IMR-90 (cell line): Measurements from ENCODE around the gene CACNA1I. TPM values are rescaled to one million over a fixed set of nuclear protein-coding genes. Genes with fewer than 3 reads are reported as not detected.

ENCODE experiments used
- ATAC-seq: fragments of 200-7000 bp; cut with Tn5 transposase; 2 replicates; pipeline ENCODE4 v1.9.1; 2020; ENCODE audit warnings: low read depth, mild to moderate bottlenecking, moderate library complexity
- BruUV-seq: library from RNA; stranded (reverse); fragments of 400-500 nt; replicated peaks from 2 replicates; lab custom pipeline; 2021; lab: Mats Ljungman, UMichigan
- CTCF ChIA-PET: fragments of 300-600 bp; formaldehyde crosslinking; extraction: SDS; loops from one replicate; lab custom pipeline; 2021; ENCODE audit warnings: antibody characterized with exemption; lab: Yijun Ruan, JAX
- POLR2A ChIA-PET: fragments of 300-600 bp; sonication (Branson Sonifier 250); formaldehyde crosslinking; loops from one replicate; lab custom pipeline; 2022; ENCODE audit warnings: antibody characterized with exemption; ENCODE audit not compliant: unreplicated experiment; lab: Charles Lee
- DNase-seq: peaks from one replicate; pipeline ENCODE4 v3.0.0; 2013
- H2AFZ ChIP-seq: replicated peaks from 2 replicates; pipeline ENCODE3; 2013; ENCODE audit warnings: low read length, mild to moderate bottlenecking; ENCODE audit not compliant: poor library complexity
- H2AK5ac ChIP-seq: 2 replicates; pipeline ENCODE4 v1.6.1; 2013; ENCODE audit warnings: low read depth, low read length, inconsistent platforms
- H2AK9ac ChIP-seq: replicated peaks from 2 replicates; pipeline ENCODE3; 2013; ENCODE audit warnings: mild to moderate bottlenecking, low read depth, low read length, moderate library complexity; ENCODE audit not compliant: poor library complexity
- H2BK120ac ChIP-seq: 2 replicates; pipeline ENCODE4 v1.6.1; 2013; ENCODE audit warnings: low read depth, low read length, inconsistent platforms
- H2BK15ac ChIP-seq: 3 replicates; pipeline ENCODE4 v1.6.1; 2013; ENCODE audit warnings: low read depth, low read length, inconsistent platforms
- H2BK20ac ChIP-seq: 2 replicates; pipeline ENCODE4 v1.6.1; 2013; ENCODE audit warnings: low read depth, mild to moderate bottlenecking, inconsistent platforms, low read length, moderate library complexity
- H2BK5ac ChIP-seq: 2 replicates; pipeline ENCODE4 v1.6.1; 2013; ENCODE audit warnings: mild to moderate bottlenecking, low read depth, low read length, inconsistent platforms; ENCODE audit not compliant: poor library complexity, severe bottlenecking
- H3K14ac ChIP-seq: replicated peaks from 2 replicates; pipeline ENCODE4 v1.6.1; 2013; ENCODE audit warnings: low read depth, low read length, inconsistent platforms
- H3K18ac ChIP-seq: 2 replicates; pipeline ENCODE4 v1.6.1; 2013; ENCODE audit warnings: low read depth, low read length, control low read depth
- H3K23ac ChIP-seq: 2 replicates; pipeline ENCODE4 v1.6.1; 2013; ENCODE audit warnings: low read depth, low read length, inconsistent platforms
- H3K27ac ChIP-seq: 2 replicates; pipeline ENCODE4 v1.5.1; 2013; ENCODE audit warnings: mild to moderate bottlenecking, control low read depth, low read length; ENCODE audit not compliant: insufficient read depth
- H3K27me3 ChIP-seq: 2 replicates; pipeline ENCODE4 v1.6.1; 2013; ENCODE audit warnings: low read length; ENCODE audit not compliant: control insufficient read depth, insufficient read depth
- H3K36me3 ChIP-seq: 2 replicates; pipeline ENCODE4 v1.6.1; 2013; ENCODE audit warnings: low read length, mixed read lengths; ENCODE audit not compliant: control insufficient read depth, insufficient read depth
- H3K4ac ChIP-seq: 2 replicates; pipeline ENCODE4 v1.6.1; 2013; ENCODE audit warnings: low read depth, low read length, inconsistent platforms
- H3K4me1 ChIP-seq: 2 replicates; pipeline ENCODE4 v1.6.1; 2013; ENCODE audit warnings: low read length, mixed read lengths; ENCODE audit not compliant: control insufficient read depth, insufficient read depth
- H3K4me2 ChIP-seq: 2 replicates; pipeline ENCODE4 v1.6.1; 2013; ENCODE audit warnings: low read depth, mild to moderate bottlenecking, control low read depth, low read length, moderate library complexity
- H3K4me3 ChIP-seq: 2 replicates; pipeline ENCODE4 v1.5.1; 2013; ENCODE audit warnings: low read depth, mild to moderate bottlenecking, control low read depth, low read length, moderate library complexity; ENCODE audit not compliant: insufficient read depth
- H3K56ac ChIP-seq: 2 replicates; pipeline ENCODE4 v1.6.1; 2013; ENCODE audit warnings: low read length, inconsistent platforms; ENCODE audit not compliant: insufficient read depth; ENCODE audit errors: extremely low read depth
- H3K79me1 ChIP-seq, 2 experiments: 2 replicates each; pipeline ENCODE4 v1.6.1; 2013; ENCODE audit warnings: low read length in 2 of 2, inconsistent platforms in 1 of 2, low read depth in 1 of 2
- H3K9ac ChIP-seq: 2 replicates; pipeline ENCODE4 v1.6.1; 2013; ENCODE audit warnings: low read depth, low read length, control low read depth
- H3K9me1 ChIP-seq: 2 replicates; pipeline ENCODE4 v1.6.1; 2013; ENCODE audit warnings: low read length, inconsistent platforms; ENCODE audit not compliant: insufficient read depth
- H3K9me3 ChIP-seq: 2 replicates; pipeline ENCODE4 v1.6.1; 2013; ENCODE audit warnings: low read length; ENCODE audit not compliant: control insufficient read depth, insufficient read depth
- H4K20me1 ChIP-seq: 2 replicates; pipeline ENCODE4 v1.6.1; 2013; ENCODE audit warnings: low read length, inconsistent platforms; ENCODE audit not compliant: insufficient read depth
- H4K5ac ChIP-seq: 2 replicates; pipeline ENCODE4 v1.6.1; 2013; ENCODE audit warnings: mild to moderate bottlenecking, low read depth, low read length, control low read depth
- H4K8ac ChIP-seq, 2 experiments: 2 replicates each; pipeline ENCODE4 v1.6.1; 2013; ENCODE audit warnings: low read depth in 2 of 2, low read length in 2 of 2, control low read depth in 1 of 2, inconsistent platforms in 1 of 2
- H4K91ac ChIP-seq: 2 replicates; pipeline ENCODE4 v1.6.1; 2013; ENCODE audit warnings: low read depth, low read length, inconsistent platforms; ENCODE audit not compliant: insufficient read depth
- MAFK ChIP-seq: IDR thresholded peaks from 2 replicates; pipeline ENCODE4 v1.6.1; 2012; ENCODE audit warnings: low read depth, low read length, improper control_type of control experiment
- RAD21 ChIP-seq: IDR thresholded peaks from 2 replicates; pipeline ENCODE4 v1.6.1; 2012; ENCODE audit warnings: low read length, improper control_type of control experiment
- WGBS, 2 experiments: methylation state at CpG; one replicate each; pipeline versions ENCODE4 v1.1.5 to v1.1.7; 2013; ENCODE audit warnings: missing lambda C conversion rate in 2 of 2; ENCODE audit not compliant: insufficient read length in 1 of 2; ENCODE audit errors: extremely low coverage in 2 of 2; 5-methylcytosine and 5-hydroxymethylcytosine counted together
- dilution Hi-C: fragments of 300-500 bp; cut with HindIII; formaldehyde crosslinking; loops from one replicate; pipeline ENCODE4 v1.14.3; 2018; ENCODE audit warnings: low sequenced_read_pairs; ENCODE audit not compliant: unreplicated experiment
- in situ Hi-C: fragments of 300-500 bp; cut with MboI; formaldehyde crosslinking; loops from 3 replicates; pipeline ENCODE4 v1.14.3; 2019; ENCODE audit warnings: low sequenced_read_pairs, inconsistent platforms, mixed read lengths
- intact Hi-C: fragments of 100-400 bp; cut with micrococcal nuclease; formaldehyde crosslinking; loops from 2 replicates; pipeline ENCODE4 v1.10.0; 2022
- polyA plus RNA-seq, 3 experiments: library from polyadenylated mRNA; depleted of rRNA; stranded (reverse); fragments of >200 nt; gene quantifications; 2 replicates each; pipeline ENCODE4 v1.2.3, GENCODE V29; 2012; ENCODE audit warnings: low replicate concordance in 1 of 3
- total RNA-seq: library from RNA; depleted of rRNA; stranded (reverse); fragments of >200 nt; gene quantifications from 2 replicates; pipeline ENCODE4 v1.2.3, GENCODE V29; 2012

Gene CACNA1I
- total and polyA plus RNA-seq, 2 of the 4 experiments (the other 2 are of a cell fraction), result under 0.01 to 0.02 TPM

DNA sequence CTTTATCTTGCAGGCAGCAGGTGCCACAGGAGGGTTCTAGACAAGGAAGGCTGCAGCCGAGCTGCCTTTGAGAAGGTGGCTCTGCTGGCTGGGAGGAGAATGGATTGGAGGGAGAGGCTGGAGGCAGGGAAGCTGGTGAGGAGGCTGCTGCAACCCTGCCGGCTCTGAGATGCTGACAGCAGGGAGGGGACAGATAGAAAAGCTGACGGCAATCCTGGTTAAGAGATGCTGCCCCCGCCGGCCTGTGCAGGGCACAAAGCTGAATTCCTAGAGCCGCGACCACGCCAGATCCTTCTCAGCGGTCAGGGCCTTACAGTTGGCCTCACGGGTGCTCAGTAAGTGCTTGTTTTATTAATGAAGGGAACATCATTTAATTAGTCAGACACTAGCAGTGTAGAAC is 105.4 kb downstream of the CACNA1I start:
- ATAC-seq, result no peak
- Histone ChIP-seq H3K4ac (no peak overlapping the region), H2BK15ac (no peak overlapping the region), H3K18ac (no peak overlapping the region), H2BK20ac (no peak overlapping the region), H2AK5ac (no peak overlapping the region), H3K4me3 (no peak overlapping the region), H2BK120ac (no peak overlapping the region), H3K23ac (no peak overlapping the region), H4K8ac (no peak overlapping the region), H3K9me1 (no peaks in the 10 kb centered on the region), H2BK5ac (no peak overlapping the region), H2AK9ac (no peak overlapping the region), H3K14ac (no peak overlapping the region), H3K9me3 (peaks cover 17% of the 10 kb centered on the region), H4K5ac (no peak overlapping the region), H3K9ac (no peak overlapping the region), H3K4me2 (no peak overlapping the region), H3K27me3 (peaks cover 8% of the 10 kb centered on the region; the same call in 1 of the 2 replicates), H3K56ac (no peak overlapping the region), H2AFZ (no peak overlapping the region), H3K79me1 (no peaks in the 10 kb centered on the region), H4K91ac (no peak overlapping the region), H4K20me1 (no peaks in the 10 kb centered on the region; the same call in 1 of the 2 replicates), H3K27ac (no peak overlapping the region), H3K4me1 (peaks cover 4% of the 10 kb centered on the region), H3K36me3 (no peaks in the 10 kb centered on the region)
- in situ Hi-C loops, result no loop called here
- intact Hi-C loops, result no loop called here
- no peak for DNase-seq
- TF ChIP-seq RAD21 (no peak), MAFK (no peak)
- dilution Hi-C loops, result no loop called here
- ChIA-PET CTCF (no interaction called here), POLR2A (no interaction called here)
- BruUV-seq, result no TSS peak
- WGBS, 2 experiments, result 59% methylated on average over 6 of the region's 10 CpGs; no CpG with 5 or more reads in 1 of the 2 experiments
